Memory B cell (primary cell): ENCODE data around the gene ABCB11.
A peak's percentile ranks its signal among the peaks of the same experiment; 100 is the strongest.

Experiments
- ATAC-seq: fragments of 150-1000 bp; cut with Tn5 transposase; 2 replicates; pipeline ENCODE4 v1.10.0; 2021; ENCODE audit warnings: low read depth, mild to moderate bottlenecking, moderate library complexity
- DNase-seq, 2 donors: peaks; one replicate each; pipeline ENCODE4 v3.0.0; 2022; ENCODE audit warnings: low spot score in 2 of 2
- H3K27ac Mint-ChIP-seq: one replicate; pipeline ENCODE4 v1.8.0; 2022; ENCODE audit warnings: mild to moderate bottlenecking, moderate library complexity, mixed read lengths
- H3K27me3 Mint-ChIP-seq: one replicate; pipeline ENCODE4 v1.8.0; 2022; ENCODE audit warnings: mixed read lengths
- H3K36me3 Mint-ChIP-seq: one replicate; pipeline ENCODE4 v1.8.0; 2022; ENCODE audit warnings: mild to moderate bottlenecking, mixed read lengths
- H3K4me1 Mint-ChIP-seq: one replicate; pipeline ENCODE4 v1.8.0; 2022; ENCODE audit warnings: mixed read lengths
- H3K4me3 Mint-ChIP-seq: one replicate; pipeline ENCODE4 v1.8.0; 2022; ENCODE audit warnings: mild to moderate bottlenecking, moderate library complexity, mixed read lengths
- H3K9me3 Mint-ChIP-seq: one replicate; pipeline ENCODE4 v1.8.0; 2022; ENCODE audit warnings: mixed read lengths

ABCB11 gene

DNA sequence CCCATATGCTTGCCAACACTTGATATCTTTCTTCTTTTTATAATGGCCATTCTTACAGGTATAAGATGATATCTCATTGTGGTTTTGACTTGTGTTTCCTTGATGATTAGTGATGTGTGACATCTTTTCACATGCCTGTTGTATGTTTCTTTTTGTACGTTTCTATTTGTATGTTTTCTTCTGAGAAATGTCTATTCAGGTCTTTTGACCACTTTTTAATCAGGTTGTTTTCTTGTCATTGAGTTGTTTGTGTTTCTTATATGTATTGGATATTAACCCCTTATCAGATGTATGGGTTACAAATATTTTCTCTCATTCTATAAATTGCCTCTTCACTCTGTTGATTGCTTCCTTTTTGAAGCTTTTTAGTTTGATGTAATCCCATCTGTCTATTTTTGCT, 42.4 kb downstream of the ABCB11 start:
- Mint-ChIP-seq H3K27ac (no peak overlapping the region), H3K4me3 (no peak overlapping the region), H3K27me3 (no peaks in the 10 kb centered on the region), H3K36me3 (no peaks in the 10 kb centered on the region), H3K4me1 (no peaks in the 10 kb centered on the region), H3K9me3 (no peaks in the 10 kb centered on the region)
- ATAC-seq (no peak), DNase-seq (no peak)

DNA sequence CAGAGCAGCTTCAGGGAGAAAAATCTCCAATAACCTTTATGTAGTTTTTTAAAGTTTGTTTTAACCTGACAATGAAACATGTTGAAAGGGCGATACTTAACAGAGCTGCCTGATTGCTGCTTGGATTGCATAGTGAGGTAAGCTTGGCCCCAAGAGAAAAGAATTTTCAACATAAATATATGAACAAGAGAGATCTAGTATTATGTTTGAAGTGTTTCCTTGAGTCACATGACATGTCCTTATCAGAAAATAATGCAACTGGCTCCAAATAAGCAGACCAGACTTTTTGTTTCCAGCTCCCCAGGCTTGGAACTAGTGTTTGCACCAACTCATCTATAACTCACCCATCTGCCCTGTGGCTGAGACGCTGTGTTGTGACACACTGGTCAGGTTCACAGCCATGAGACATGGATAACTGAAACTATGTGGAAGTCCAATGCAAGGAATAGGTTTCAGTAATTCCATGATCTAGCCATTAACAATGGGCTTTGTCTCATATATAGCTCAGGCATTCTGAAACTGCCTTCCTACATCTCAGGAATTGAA, 44.7 kb downstream of the ABCB11 start:
- Mint-ChIP-seq H3K4me3 (no peak overlapping the region), H3K4me1 (no peaks in the 10 kb centered on the region), H3K27me3 (no peaks in the 10 kb centered on the region), H3K27ac (no peak overlapping the region), H3K9me3 (no peaks in the 10 kb centered on the region), H3K36me3 (no peaks in the 10 kb centered on the region)
- DNase-seq (no peak), ATAC-seq (no peak)

DNA sequence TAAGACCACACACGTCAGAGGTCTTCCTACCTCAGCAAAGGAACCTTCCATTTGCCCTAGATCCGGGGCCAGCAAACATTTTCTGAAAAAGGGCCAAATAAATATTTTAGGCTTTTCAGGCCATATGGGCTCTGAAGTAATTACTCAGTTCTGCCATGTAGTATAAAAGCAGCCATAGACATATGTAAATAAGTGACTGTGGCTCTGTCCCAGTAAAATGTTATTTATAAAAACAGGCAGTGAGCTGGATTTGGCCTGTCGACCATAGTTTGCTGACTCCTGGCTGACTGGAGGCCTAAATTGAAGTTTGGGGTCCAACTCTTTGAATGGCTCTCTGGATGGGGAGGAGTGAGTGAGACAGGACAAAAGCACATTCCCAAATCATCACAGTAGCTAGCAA, 49.5 kb downstream of the ABCB11 start:
- ATAC-seq (no peak), DNase-seq (no peak)
- no peak overlapping the region for H3K4me3 Mint-ChIP-seq
- no peaks in the 10 kb centered on the region for H3K4me1 Mint-ChIP-seq
- H3K36me3 Mint-ChIP-seq: no peaks in the 10 kb centered on the region
- H3K9me3 Mint-ChIP-seq: no peaks in the 10 kb centered on the region
- H3K27me3 Mint-ChIP-seq: peaks cover 1% of the 10 kb centered on the region
- H3K27ac Mint-ChIP-seq: no peak overlapping the region

DNA sequence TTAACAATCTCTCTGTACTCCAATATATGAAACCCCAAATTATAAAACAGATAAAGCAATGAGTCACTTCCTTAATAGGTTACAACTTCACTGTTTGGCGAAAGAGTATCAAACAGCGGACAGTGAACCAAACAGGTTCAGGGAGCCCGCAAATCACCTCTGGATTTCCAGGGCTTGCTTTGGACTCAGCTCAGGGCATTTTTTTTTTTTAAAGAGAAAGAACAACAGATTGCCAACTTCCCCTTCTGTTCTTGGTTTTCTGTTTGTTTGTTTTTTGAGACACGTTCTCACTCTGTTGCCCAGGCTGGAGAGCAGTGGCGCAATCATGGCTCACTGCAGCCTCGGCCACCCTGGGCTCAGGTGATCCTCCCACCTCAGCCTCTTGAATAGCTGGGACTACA, 52.7 kb downstream of the ABCB11 start:
- Mint-ChIP-seq H3K27me3 (peaks cover 1% of the 10 kb centered on the region), H3K27ac (no peak overlapping the region)

DNA sequence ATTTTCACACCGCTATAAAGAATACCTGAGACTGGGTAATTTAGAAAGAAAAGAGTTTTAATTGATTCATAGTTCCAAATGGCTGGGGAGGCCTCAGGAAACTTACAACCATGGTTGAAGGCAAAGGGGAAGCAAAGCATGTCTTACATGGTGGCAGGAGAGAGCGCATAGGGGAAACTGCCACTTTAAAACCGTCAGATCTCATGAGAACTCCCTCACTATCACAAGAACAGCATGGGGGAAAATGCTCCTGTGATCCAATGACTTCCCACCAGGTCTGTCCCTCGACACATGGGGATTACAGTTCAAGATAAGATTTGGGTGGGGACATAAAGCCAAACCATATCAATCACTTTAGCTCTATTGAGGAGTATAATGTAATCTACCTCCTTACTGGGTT, 53.5 kb downstream of the ABCB11 start:
- H3K4me3 Mint-ChIP-seq: no peak overlapping the region
- no peaks in the 10 kb centered on the region for H3K9me3 Mint-ChIP-seq
- H3K4me1 Mint-ChIP-seq: peaks cover 3% of the 10 kb centered on the region
- no peaks in the 10 kb centered on the region for H3K36me3 Mint-ChIP-seq
- peak overlapping the region; percentile 25 for H3K27ac Mint-ChIP-seq
- peaks cover 1% of the 10 kb centered on the region for H3K27me3 Mint-ChIP-seq
- DNase-seq (no peak), ATAC-seq (no peak)

More for the DNA sequence above, 52.7 kb downstream of the ABCB11 start:
- peaks cover 3% of the 10 kb centered on the region for H3K4me1 Mint-ChIP-seq
- DNase-seq (no peak), ATAC-seq (no peak)
- H3K36me3 Mint-ChIP-seq: no peaks in the 10 kb centered on the region
- no peak overlapping the region for H3K4me3 Mint-ChIP-seq
- no peaks in the 10 kb centered on the region for H3K9me3 Mint-ChIP-seq

DNA sequence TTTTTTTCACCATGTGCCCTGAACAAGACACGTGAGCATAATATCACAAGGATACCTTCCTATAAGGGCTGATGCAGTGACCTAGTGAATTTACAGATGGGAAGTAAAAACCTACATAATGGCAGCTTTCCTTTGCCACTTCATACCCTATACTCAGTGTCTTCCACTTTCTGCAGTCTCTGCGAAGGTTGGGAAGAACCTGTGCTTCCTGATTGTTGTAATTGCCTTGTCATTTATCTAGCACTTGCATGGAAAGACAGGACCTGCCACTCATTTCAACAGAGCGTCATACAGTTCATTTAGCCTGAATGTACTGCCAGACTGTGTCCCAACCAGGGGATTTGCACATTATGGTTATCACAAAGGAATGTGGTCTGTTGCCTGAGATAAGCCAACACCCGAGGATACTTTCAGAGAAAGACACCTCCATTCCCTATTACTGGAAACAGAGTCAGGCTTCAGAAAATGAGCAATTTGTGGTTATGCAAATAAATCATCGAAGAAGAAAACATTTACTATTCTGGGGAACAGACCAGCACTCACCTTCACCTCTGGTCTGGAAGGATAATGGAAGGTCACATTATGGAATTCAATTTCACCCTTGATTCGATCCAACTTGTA, 55.0 kb downstream of the ABCB11 start:
- Mint-ChIP-seq H3K27me3 (peaks cover 1% of the 10 kb centered on the region), H3K36me3 (no peaks in the 10 kb centered on the region), H3K4me1 (peaks cover 3% of the 10 kb centered on the region), H3K27ac (no peak overlapping the region), H3K4me3 (no peak overlapping the region), H3K9me3 (no peaks in the 10 kb centered on the region)
- ATAC-seq (no peak), DNase-seq (no peak)

DNA sequence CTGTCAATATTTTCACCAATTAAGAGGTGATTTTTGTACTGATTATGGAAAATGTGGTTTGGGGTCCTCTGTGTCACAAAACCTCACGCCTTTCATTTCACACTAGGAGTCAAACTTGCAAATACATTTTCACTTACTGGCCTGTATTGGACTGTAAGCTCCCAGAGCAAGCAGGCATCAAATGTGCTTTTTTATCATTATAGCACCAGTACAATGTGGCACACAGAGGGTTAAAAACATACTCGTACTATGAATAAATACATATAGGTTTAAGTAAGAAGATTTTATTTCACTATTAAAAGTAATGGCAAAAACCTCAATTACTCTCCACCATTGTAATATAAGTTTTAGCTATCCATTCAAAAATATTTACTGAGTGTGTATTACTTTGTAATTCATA, 56.7 kb downstream of the ABCB11 start:
- ATAC-seq: no peak

DNA sequence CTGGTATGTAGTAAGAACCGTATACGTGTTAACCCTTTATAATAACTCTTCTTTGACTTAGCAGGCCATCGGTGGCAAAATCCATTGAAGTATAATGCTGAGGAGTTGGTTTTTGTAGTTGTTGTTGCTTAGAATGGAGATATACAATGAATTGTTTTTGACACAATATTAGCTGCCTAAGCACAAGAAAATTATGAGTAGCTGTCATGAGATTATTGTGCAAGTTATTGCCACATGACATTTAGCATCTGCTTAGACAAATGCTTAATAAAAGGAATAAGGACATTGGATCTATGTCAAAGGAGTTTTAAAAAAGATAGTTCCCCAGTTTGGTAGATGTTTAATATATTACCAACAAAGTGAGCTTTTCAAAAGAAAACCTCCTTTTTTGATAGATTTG, 59.9 kb downstream of the ABCB11 start:
- H3K4me3 Mint-ChIP-seq: no peak overlapping the region
- H3K36me3 Mint-ChIP-seq: no peaks in the 10 kb centered on the region
- no peaks in the 10 kb centered on the region for H3K9me3 Mint-ChIP-seq
- no peak overlapping the region for H3K27ac Mint-ChIP-seq
- no peak for ATAC-seq
- no peak for DNase-seq
- no peaks in the 10 kb centered on the region for H3K27me3 Mint-ChIP-seq
- peaks cover 3% of the 10 kb centered on the region for H3K4me1 Mint-ChIP-seq

More for the DNA sequence above, 56.7 kb downstream of the ABCB11 start:
- H3K9me3 Mint-ChIP-seq: no peaks in the 10 kb centered on the region
- no peak overlapping the region for H3K4me3 Mint-ChIP-seq
- H3K4me1 Mint-ChIP-seq: peaks cover 3% of the 10 kb centered on the region
- H3K36me3 Mint-ChIP-seq: no peaks in the 10 kb centered on the region
- no peak for DNase-seq
- H3K27ac Mint-ChIP-seq: no peak overlapping the region
- H3K27me3 Mint-ChIP-seq: no peaks in the 10 kb centered on the region

DNA sequence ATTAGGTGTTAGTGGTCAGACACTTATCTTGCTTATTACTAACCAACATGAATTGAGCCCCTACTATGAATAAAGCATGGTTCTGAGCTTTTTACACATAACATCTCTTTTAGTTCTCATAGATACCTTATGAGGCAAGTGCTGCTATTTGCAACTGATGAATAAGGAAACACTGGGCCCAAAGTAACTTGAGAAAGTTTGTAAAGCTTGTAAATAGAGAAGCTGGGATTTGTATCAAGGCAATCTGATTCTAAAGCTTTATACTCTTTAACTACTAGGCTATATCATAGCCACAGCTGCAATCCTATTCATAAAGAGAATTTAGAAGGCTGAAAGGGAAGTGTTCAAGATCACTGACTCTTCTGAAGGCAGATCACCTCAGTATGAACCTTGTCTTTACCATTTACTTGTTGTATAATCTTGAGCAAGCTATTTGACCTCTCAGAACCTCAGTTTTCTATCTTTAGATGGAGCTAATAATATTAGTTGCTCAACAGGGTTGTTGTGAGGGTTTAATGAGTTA, 60.4 kb downstream of the ABCB11 start:
- peaks cover 3% of the 10 kb centered on the region for H3K27me3 Mint-ChIP-seq
- no peak overlapping the region for H3K27ac Mint-ChIP-seq
- no peaks in the 10 kb centered on the region for H3K9me3 Mint-ChIP-seq
- DNase-seq (no peak), ATAC-seq (no peak)
- no peak overlapping the region for H3K4me3 Mint-ChIP-seq
- no peaks in the 10 kb centered on the region for H3K4me1 Mint-ChIP-seq
- no peaks in the 10 kb centered on the region for H3K36me3 Mint-ChIP-seq

DNA sequence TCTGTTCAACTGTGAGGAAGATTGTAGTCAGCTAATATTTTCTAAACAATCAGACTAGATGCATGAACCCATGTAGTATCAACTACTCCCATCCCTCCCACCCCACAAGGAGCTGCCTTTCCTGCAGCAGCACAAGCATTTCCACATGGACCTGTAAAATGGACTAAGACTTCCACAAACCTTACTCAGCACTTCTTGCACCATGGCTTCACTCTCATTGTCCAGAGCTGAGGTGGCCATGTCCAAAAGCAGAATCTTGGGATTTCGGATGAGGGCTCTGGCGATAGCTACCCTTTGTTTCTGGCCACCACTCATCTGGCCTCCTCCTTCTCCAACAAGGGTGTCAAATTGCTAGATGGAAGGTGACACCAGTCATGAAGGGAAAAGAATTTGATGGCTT, 61.3 kb downstream of the ABCB11 start:
- Mint-ChIP-seq H3K27ac (no peak overlapping the region), H3K36me3 (no peaks in the 10 kb centered on the region), H3K4me1 (no peaks in the 10 kb centered on the region), H3K9me3 (no peaks in the 10 kb centered on the region), H3K27me3 (peaks cover 5% of the 10 kb centered on the region), H3K4me3 (no peak overlapping the region)
- DNase-seq: no peak
- no peak for ATAC-seq

DNA sequence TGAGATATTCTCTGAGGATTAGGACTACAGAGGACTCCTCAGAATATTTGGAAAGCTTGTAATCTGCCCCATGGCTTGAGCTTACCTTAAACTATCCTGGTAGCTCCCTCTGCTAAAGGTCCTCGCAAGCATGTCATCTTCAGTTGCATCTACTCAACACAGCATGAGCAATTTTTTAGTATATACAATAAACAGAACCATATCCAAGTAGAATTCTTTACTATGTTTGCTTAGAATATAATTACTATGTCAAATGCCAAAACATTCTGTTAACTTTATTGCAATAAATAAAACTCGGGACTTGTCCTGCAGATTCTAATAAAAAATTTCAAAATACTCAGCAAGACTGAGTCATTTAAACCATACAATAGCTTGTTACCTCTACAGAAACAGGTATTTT, 62.8 kb downstream of the ABCB11 start:
- no peak overlapping the region for H3K4me3 Mint-ChIP-seq
- peaks cover 6% of the 10 kb centered on the region for H3K27me3 Mint-ChIP-seq
- no peaks in the 10 kb centered on the region for H3K36me3 Mint-ChIP-seq
- H3K9me3 Mint-ChIP-seq: no peaks in the 10 kb centered on the region
- no peak overlapping the region for H3K27ac Mint-ChIP-seq
- ATAC-seq (no peak), DNase-seq (no peak)
- H3K4me1 Mint-ChIP-seq: no peaks in the 10 kb centered on the region

DNA sequence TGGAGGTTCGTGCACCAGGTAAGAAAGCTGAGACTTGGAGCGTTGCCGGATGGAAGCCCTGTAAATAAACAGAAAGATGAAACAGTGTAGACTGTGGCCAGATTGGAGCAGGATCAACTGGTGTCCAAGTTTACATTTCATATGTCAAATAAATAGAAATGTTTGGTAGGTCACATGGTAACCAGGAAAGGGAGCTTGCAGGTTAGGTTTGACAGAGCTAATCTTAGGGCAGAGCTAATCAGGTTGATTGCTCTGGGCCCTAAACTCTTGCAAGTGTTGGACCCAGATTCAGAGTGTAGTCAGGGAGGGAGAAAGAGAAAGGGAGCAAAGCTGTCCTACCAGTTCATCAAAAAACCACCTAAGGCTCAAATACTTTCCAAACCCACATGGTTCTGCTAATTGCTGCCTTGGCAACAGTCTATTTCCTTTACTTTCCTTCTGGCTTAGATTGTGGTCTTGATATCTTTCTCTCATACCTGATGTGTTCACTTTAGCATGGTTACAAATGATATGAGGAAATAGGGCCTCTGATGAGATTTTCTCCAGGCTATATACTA, 66.8 kb downstream of the ABCB11 start:
- Mint-ChIP-seq H3K4me1 (no peaks in the 10 kb centered on the region), H3K36me3 (no peaks in the 10 kb centered on the region), H3K9me3 (no peaks in the 10 kb centered on the region), H3K27ac (no peak overlapping the region), H3K4me3 (no peak overlapping the region), H3K27me3 (peaks cover 6% of the 10 kb centered on the region)
- ATAC-seq: no peak
- DNase-seq: no peak

DNA sequence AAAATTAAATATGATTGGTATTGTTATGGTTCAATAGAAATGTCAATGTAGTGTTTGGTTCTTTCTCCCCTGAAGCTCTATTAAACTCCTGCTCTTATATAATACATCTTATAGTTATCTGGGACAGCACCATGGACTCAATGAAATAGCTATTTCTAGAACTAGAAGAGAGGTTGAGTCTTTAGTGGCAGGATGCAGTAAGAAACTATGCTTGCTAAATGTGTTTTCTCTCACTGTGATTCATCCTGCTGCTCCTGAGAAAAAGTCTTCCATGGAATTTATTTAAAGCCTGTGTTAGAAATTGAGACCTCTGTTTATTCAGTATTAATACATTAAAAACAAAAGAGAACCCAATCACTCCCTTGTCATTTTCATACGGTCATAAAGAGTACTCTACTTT, 68.5 kb downstream of the ABCB11 start:
- DNase-seq (no peak), ATAC-seq (no peak)
- Mint-ChIP-seq H3K4me1 (no peaks in the 10 kb centered on the region), H3K4me3 (no peak overlapping the region), H3K9me3 (no peaks in the 10 kb centered on the region), H3K27me3 (peaks cover 6% of the 10 kb centered on the region), H3K27ac (no peak overlapping the region), H3K36me3 (no peaks in the 10 kb centered on the region)

DNA sequence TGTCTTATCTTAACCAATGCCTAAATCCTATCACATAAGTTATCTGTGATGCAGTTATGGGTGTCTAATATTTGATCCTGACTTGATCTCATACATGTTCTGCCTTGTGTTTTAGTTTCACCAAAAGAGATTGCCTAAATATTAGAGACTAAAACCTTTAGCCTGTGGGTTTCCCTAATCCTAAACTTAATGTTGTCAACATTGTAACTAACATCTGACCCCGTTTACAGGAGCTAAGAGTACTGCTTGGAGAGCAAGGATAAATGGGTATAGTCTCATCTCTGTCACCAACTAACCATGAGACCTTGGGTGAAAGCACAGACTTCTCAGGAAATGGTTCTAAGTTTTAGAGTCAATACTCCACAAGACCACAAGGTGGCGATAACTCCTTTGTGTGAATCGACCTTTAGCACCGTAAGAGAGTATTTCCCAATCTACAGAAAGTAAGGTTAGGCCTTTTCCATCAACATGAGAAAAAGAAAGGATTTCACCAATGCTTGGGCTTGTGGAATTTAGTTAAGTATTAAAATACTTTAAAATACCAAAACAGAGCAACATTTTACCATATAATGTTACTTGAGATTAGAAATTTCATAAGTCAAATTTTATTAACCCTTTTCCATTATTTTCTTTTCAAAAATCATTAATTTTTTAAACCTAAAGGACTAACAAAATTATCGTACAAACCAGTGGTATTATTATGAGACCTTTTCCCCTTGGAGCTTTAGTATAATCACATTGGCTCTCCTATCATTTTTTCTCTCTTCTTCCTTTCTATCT, 69.5 kb downstream of the ABCB11 start:
- no peaks in the 10 kb centered on the region for H3K36me3 Mint-ChIP-seq
- no peak overlapping the region for H3K4me3 Mint-ChIP-seq
- H3K27me3 Mint-ChIP-seq: peaks cover 8% of the 10 kb centered on the region
- peak; percentile 30 to 31 for DNase-seq
- no peaks in the 10 kb centered on the region for H3K9me3 Mint-ChIP-seq
- H3K4me1 Mint-ChIP-seq: no peaks in the 10 kb centered on the region
- no peak overlapping the region for H3K27ac Mint-ChIP-seq
- peak; percentile 69 for ATAC-seq
